Mammary epithelial cell (primary cell): Measurements from ENCODE around the gene PIGX.

Experiments used
- CTCF ChIP-seq, 2 donors: IDR thresholded peaks in 1 of 2; conservative IDR thresholded peaks in 1 of 2; 2 replicates each; pipeline ENCODE4 v1.5.1; 2011 to 2012; ENCODE audit warnings: inconsistent platforms in 2 of 2, low read length in 2 of 2, mild to moderate bottlenecking in 2 of 2, control low read depth in 1 of 2, low read depth in 1 of 2; ENCODE audit not compliant: insufficient read depth in 1 of 2; ENCODE audit errors: extremely low read depth in 1 of 2
- EZH2 ChIP-seq: IDR thresholded peaks from 2 replicates; pipeline ENCODE4 v1.6.1; 2012; ENCODE audit warnings: low read length, inconsistent platforms, borderline replicate concordance

GRCh38 chr3:196677353-196677752 lies 34.8 kb upstream of the PIGX start:
- TF ChIP-seq CTCF (conservative IDR thresholded peaks at IDR 0.05 in 1 of 2, IDR thresholded peaks at IDR 0.05 in 1 of 2; ENCODE audit: extremely low read depth in 1 of 2, insufficient read depth in 1 of 2, low read depth in 1 of 2, low read length in 2 of 2), result no peak
- no peak for TF ChIP-seq EZH2
